ENCODE results near the gene PAK4.

- TF ChIP-seq SMC3 (conservative IDR thresholded peaks at IDR 0.05; ENCODE audit: insufficient read depth, low read depth, low read length) (no peak), EZH2 (IDR thresholded peaks at IDR 0.05; ENCODE audit: borderline replicate concordance, low read depth, low read length) (no peak), ZNF764 (CRISPR knock-in tag; IDR thresholded peaks at IDR 0.05; ENCODE audit: low read depth) (no peak), HCFC1 (IDR thresholded peaks at IDR 0.05; ENCODE audit: low read depth, low read length) (no peak), GABPB1 (CRISPR knock-in tag; IDR thresholded peaks at IDR 0.05) (no peak), FOXM1 (IDR thresholded peaks at IDR 0.05; ENCODE audit: low read depth) (no peak), FOXM1 (CRISPR knock-in tag; IDR thresholded peaks at IDR 0.05; ENCODE audit: low read depth) (no peak), CBX1 (IDR thresholded peaks at IDR 0.05; ENCODE audit: low read depth) (no peak), BCL6 (CRISPR knock-in tag; IDR thresholded peaks at IDR 0.05) (no peak), SMARCE1 (IDR thresholded peaks at IDR 0.05) (no peak)
Measured at GRCh38 chr19:39205449-39205764, 79.8 kb downstream of the PAK4 start.
